ENCODE measurements around the gene TRIM32. TPM values are rescaled to one million over a fixed set of nuclear protein-coding genes. Genes with fewer than 3 reads are reported as not detected.

TRIM32 gene
- total RNA-seq, 2 experiments from 2014 or later: 11.8 to 12.2 TPM

GRCh38 chr9:116741086-116741740 is 54.1 kb downstream of the TRIM32 start:
- ChIA-PET POLR2A (no interaction called here), CTCF (no interaction called here)

- ChIA-PET CTCF (no interaction called here), POLR2A (no interaction called here)
These were observed 54.6 kb downstream of the TRIM32 start for GRCh38 chr9:116741742-116742141.

- POLR2A ChIA-PET: no interaction called here
These were observed 62.1 kb downstream of the TRIM32 start for GRCh38 chr9:116749176-116749575.

GRCh38 chr9:116749772-116750171 is 62.7 kb downstream of the TRIM32 start:
- ChIA-PET CTCF (no interaction called here), POLR2A (no interaction called here)

More at GRCh38 chr9:116749176-116749575, 62.1 kb downstream of the TRIM32 start:
- CTCF ChIA-PET: no interaction called here

- CTCF ChIA-PET: no interaction called here
- POLR2A ChIA-PET: no interaction called here
These were observed 63.4 kb downstream of the TRIM32 start for GRCh38 chr9:116750510-116750909.
